AG09319 (cell line): ENCODE measurements around the gene SHISAL2A.

ENCODE experiments used
- DNase-seq: peaks from one replicate; pipeline ENCODE4 v3.0.0-alpha.2; 2010; ENCODE audit warnings: low read depth; ENCODE audit errors: extremely low read depth
- CTCF ChIP-seq: IDR thresholded peaks from 2 replicates; pipeline ENCODE4 v1.5.1; 2011; ENCODE audit warnings: low read depth, mild to moderate bottlenecking, inconsistent platforms, low read length, moderate library complexity

The SHISAL2A gene

GRCh38 chr1:52645261-52645660, 12.3 kb downstream of the SHISAL2A start:
- DNase-seq: no peak
- no peak for TF ChIP-seq CTCF

GRCh38 chr1:52651904-52652303, 18.9 kb downstream of the SHISAL2A start:
- no peak for DNase-seq
- no peak for TF ChIP-seq CTCF

GRCh38 chr1:52653207-52653849, 20.4 kb downstream of the SHISAL2A start:
- no peak for TF ChIP-seq CTCF

GRCh38 chr1:52654063-52654462, 21.1 kb downstream of the SHISAL2A start:
- TF ChIP-seq CTCF: no peak
- no peak for DNase-seq

More at GRCh38 chr1:52653207-52653849, 20.4 kb downstream of the SHISAL2A start:
- no peak for DNase-seq

- no peak for DNase-seq
- no peak for TF ChIP-seq CTCF
Measured at GRCh38 chr1:52657702-52658101, 24.7 kb downstream of the SHISAL2A start.

GRCh38 chr1:52658795-52659194, 25.8 kb downstream of the SHISAL2A start:
- no peak for DNase-seq
- no peak for TF ChIP-seq CTCF

- DNase-seq: no peak
Measured at GRCh38 chr1:52659356-52659755, 26.4 kb downstream of the SHISAL2A start.

More at GRCh38 chr1:52659356-52659755, 26.4 kb downstream of the SHISAL2A start:
- TF ChIP-seq CTCF: no peak
